ENCODE results near the gene SLC9A9.

SLC9A9 gene

DNA sequence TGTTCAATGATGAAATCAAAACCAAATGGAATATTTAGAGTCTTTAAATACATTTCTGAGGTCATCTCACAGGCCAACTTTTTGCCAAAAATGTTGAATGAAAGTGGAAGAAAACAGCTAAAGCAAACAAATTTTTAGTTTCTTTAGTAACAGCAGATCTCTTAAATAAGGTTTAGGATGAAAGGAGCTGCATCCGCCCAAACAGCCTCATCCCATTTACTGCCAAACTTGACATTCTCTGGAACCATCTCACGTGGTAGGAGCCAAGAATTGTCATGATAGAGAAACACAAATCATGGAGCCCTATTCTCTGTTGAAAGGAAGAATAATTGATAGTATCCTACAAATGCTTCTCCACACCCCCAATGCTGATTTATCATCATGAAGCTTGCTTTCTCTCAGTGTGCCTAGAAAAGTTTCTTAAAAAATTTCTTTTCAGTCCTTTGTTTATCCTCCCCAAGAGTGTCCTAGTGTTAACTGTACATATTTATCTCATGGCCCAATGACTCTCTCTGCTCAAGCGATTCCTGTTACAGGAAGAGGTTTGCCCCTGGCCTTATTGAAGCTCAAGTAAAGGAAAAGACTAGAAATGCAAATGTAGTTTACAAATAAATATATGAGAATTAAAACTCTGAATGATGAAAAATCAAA lies 23.4 kb downstream of the SLC9A9 start:
- Histone ChIP-seq H3K4me1 (ENCODE audit: low read length) (peaks cover 19% of the 10 kb centered on the region), H3K9me3 (ENCODE audit: insufficient read depth, low read length) (no peaks in the 10 kb centered on the region), H3K79me2 (ENCODE audit: low read length) (no peaks in the 10 kb centered on the region), H3K4me2 (ENCODE audit: low read length) (no peak overlapping the region), H3K36me3 (replicated peaks; ENCODE audit: low read depth, low read length) (no peaks in the 10 kb centered on the region), H2AFZ (ENCODE audit: low read depth, low read length) (no peak overlapping the region), H3K4me3 (ENCODE audit: low read length) (no peak overlapping the region), H3K27me3 (ENCODE audit: low read depth, low read length) (no peaks in the 10 kb centered on the region), H3K9ac (ENCODE audit: low read length) (no peak overlapping the region), H4K20me1 (ENCODE audit: insufficient read depth, low read length) (no peaks in the 10 kb centered on the region), H3K27ac (ENCODE audit: low read length) (no peak overlapping the region)
- no peak for TF ChIP-seq EZH2phosphoT487 (IDR thresholded peaks at IDR 0.05; ENCODE audit: low read depth)
- TF ChIP-seq, protein P1, sequence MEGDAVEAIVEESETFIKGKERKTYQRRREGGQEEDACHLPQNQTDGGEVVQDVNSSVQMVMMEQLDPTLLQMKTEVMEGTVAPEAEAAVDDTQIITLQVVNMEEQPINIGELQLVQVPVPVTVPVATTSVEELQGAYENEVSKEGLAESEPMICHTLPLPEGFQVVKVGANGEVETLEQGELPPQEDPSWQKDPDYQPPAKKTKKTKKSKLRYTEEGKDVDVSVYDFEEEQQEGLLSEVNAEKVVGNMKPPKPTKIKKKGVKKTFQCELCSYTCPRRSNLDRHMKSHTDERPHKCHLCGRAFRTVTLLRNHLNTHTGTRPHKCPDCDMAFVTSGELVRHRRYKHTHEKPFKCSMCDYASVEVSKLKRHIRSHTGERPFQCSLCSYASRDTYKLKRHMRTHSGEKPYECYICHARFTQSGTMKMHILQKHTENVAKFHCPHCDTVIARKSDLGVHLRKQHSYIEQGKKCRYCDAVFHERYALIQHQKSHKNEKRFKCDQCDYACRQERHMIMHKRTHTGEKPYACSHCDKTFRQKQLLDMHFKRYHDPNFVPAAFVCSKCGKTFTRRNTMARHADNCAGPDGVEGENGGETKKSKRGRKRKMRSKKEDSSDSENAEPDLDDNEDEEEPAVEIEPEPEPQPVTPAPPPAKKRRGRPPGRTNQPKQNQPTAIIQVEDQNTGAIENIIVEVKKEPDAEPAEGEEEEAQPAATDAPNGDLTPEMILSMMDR (IDR thresholded peaks at IDR 0.05; ENCODE audit: low read depth, low read length) = no peak

DNA sequence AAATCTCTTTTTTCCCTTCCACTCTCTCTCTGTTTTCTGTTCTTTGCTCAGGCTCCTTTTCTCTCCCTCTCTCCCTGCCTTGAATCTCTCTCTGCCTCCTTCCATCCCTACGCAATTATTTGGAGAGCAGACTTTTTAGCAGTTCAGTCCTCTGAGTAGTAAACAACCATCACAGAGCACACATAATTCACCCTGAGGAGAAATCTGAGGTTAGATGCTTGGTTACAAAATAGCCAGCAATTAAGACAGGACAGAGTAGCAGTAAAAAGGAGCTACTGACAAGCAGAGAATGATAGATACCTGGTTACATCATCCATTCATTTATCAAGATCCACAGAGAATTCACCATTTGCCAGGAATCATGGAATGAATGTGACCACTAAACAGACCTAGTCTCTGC lies 25.5 kb downstream of the SLC9A9 start:
- H3K4me3 ChIP-seq (ENCODE audit: low read length) = no peak overlapping the region
- H3K4me1 ChIP-seq (ENCODE audit: low read length) = peaks cover 19% of the 10 kb centered on the region
- H3K4me2 ChIP-seq (ENCODE audit: low read length) = no peak overlapping the region
- no peaks in the 10 kb centered on the region for H3K27me3 ChIP-seq (ENCODE audit: low read depth, low read length)
- no peaks in the 10 kb centered on the region for H3K9me3 ChIP-seq (ENCODE audit: insufficient read depth, low read length)
- no peak overlapping the region for H3K27ac ChIP-seq (ENCODE audit: low read length)
- H3K79me2 ChIP-seq (ENCODE audit: low read length) = no peaks in the 10 kb centered on the region
- H3K9ac ChIP-seq (ENCODE audit: low read length) = no peak overlapping the region
- no peak overlapping the region for H2AFZ ChIP-seq (ENCODE audit: low read depth, low read length)
- TF ChIP-seq EZH2phosphoT487 (IDR thresholded peaks at IDR 0.05; ENCODE audit: low read depth) = no peak
- TF ChIP-seq, protein P1 (IDR thresholded peaks at IDR 0.05; ENCODE audit: low read depth, low read length) = no peak
- H4K20me1 ChIP-seq (ENCODE audit: insufficient read depth, low read length) = no peaks in the 10 kb centered on the region
- H3K36me3 ChIP-seq (replicated peaks; ENCODE audit: low read depth, low read length) = no peaks in the 10 kb centered on the region

DNA sequence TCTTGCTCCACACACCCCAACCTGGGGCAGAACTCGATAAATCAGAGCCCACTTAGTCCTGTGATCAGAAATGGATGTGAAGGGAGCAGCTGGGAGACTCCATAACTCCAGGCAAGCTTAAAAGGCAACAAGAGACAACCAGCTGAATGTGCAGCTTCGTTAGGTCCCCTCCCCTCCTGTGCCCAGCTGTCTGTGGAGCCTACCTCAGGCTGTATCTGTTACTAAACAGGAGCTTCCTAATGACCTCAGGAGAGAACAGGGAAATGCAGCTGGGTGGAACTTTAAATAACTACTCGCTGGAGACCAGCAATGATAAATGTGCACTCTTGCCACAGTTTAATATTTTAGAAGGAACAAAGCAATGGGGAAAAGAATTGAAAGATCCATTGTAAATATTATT lies 25.9 kb downstream of the SLC9A9 start:
- Histone ChIP-seq H3K79me2 (ENCODE audit: low read length) (no peaks in the 10 kb centered on the region), H3K27ac (ENCODE audit: low read length) (no peak overlapping the region), H3K4me2 (ENCODE audit: low read length) (no peak overlapping the region), H2AFZ (ENCODE audit: low read depth, low read length) (no peak overlapping the region), H3K36me3 (replicated peaks; ENCODE audit: low read depth, low read length) (no peaks in the 10 kb centered on the region), H3K9ac (ENCODE audit: low read length) (no peak overlapping the region), H3K4me1 (ENCODE audit: low read length) (peaks cover 19% of the 10 kb centered on the region), H3K27me3 (ENCODE audit: low read depth, low read length) (no peaks in the 10 kb centered on the region), H3K4me3 (ENCODE audit: low read length) (no peak overlapping the region), H4K20me1 (ENCODE audit: insufficient read depth, low read length) (no peaks in the 10 kb centered on the region), H3K9me3 (ENCODE audit: insufficient read depth, low read length) (no peaks in the 10 kb centered on the region)
- TF ChIP-seq, protein P1 (IDR thresholded peaks at IDR 0.05; ENCODE audit: low read depth, low read length) = no peak
- TF ChIP-seq EZH2phosphoT487 (IDR thresholded peaks at IDR 0.05; ENCODE audit: low read depth) = no peak

DNA sequence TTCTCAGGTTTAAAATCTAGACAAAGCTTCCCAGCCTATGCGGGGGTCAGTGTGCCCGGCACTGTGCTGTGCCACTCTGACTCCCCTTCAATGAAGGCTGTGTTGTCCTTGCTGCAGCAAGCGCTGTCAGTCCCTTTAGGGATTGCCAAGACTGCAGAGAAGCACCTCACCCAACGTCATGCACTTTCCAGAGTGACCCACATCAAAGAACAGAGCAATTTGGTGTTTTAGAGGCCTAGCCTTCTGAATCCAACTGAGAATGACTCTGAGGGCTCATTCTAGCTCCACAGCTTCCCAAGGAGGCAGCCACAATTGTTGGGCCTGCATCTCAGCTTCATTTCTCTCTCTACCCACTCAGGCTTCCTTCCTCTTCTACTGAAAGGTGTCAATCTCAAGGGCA lies 26.4 kb downstream of the SLC9A9 start:
- Histone ChIP-seq H4K20me1 (ENCODE audit: insufficient read depth, low read length) (no peaks in the 10 kb centered on the region), H3K9ac (ENCODE audit: low read length) (no peak overlapping the region), H3K4me2 (ENCODE audit: low read length) (no peak overlapping the region), H3K27ac (ENCODE audit: low read length) (no peak overlapping the region), H3K4me1 (ENCODE audit: low read length) (peaks cover 19% of the 10 kb centered on the region), H3K4me3 (ENCODE audit: low read length) (no peak overlapping the region), H2AFZ (ENCODE audit: low read depth, low read length) (no peak overlapping the region), H3K79me2 (ENCODE audit: low read length) (no peaks in the 10 kb centered on the region), H3K27me3 (ENCODE audit: low read depth, low read length) (no peaks in the 10 kb centered on the region), H3K36me3 (replicated peaks; ENCODE audit: low read depth, low read length) (no peaks in the 10 kb centered on the region), H3K9me3 (ENCODE audit: insufficient read depth, low read length) (no peaks in the 10 kb centered on the region)
- no peak for TF ChIP-seq EZH2phosphoT487 (IDR thresholded peaks at IDR 0.05; ENCODE audit: low read depth)
- TF ChIP-seq, protein P1 (IDR thresholded peaks at IDR 0.05; ENCODE audit: low read depth, low read length) = no peak
